Fibroblast of lung (primary cell): Measurements from ENCODE around the gene CADM3. TPM values are rescaled to one million over a fixed set of nuclear protein-coding genes. Genes with fewer than 3 reads are reported as not detected.

Experiments used
- DNase-seq, 2 donors: peaks; one replicate each; pipeline versions ENCODE4 v3.0.0 to v3.0.0-alpha.2; 2010; ENCODE audit warnings: low read depth in 2 of 2
- H2AFZ ChIP-seq: 2 replicates; pipeline ENCODE4 v1.5.1; 2012; ENCODE audit warnings: low read length, control low read depth, inconsistent platforms
- H3K27ac ChIP-seq: 2 replicates; pipeline ENCODE4 v1.5.1; 2011; ENCODE audit warnings: low read length, control low read depth; ENCODE audit not compliant: insufficient read depth
- H3K27me3 ChIP-seq: 2 replicates; pipeline ENCODE4 v1.5.1; 2011; ENCODE audit warnings: mild to moderate bottlenecking, low read length; ENCODE audit not compliant: control insufficient read depth, insufficient read depth
- H3K36me3 ChIP-seq: 2 replicates; pipeline ENCODE4 v1.5.1; 2011; ENCODE audit warnings: low read length; ENCODE audit not compliant: control insufficient read depth, insufficient read depth
- H3K4me1 ChIP-seq: 2 replicates; pipeline ENCODE4 v1.5.1; 2011; ENCODE audit warnings: low read length; ENCODE audit not compliant: control insufficient read depth, insufficient read depth; ENCODE audit errors: extremely low read depth
- H3K4me2 ChIP-seq: 2 replicates; pipeline ENCODE4 v1.5.1; 2011; ENCODE audit warnings: low read length, control low read depth; ENCODE audit not compliant: insufficient read depth; ENCODE audit errors: extremely low read depth
- H3K4me3 ChIP-seq, 4 experiments: fragments of 200-600 bp in 1 of 4; sonication (generic) in 1 of 4; replicated peaks in 1 of 4; 2 replicates each; pipeline ENCODE4 v1.5.1; 2011 to 2016; ENCODE audit warnings: low read length in 4 of 4, low read depth in 3 of 4, mild to moderate bottlenecking in 3 of 4, control low read depth in 2 of 4, inconsistent platforms in 1 of 4, mixed read lengths in 1 of 4; ENCODE audit not compliant: insufficient read depth in 1 of 4; ENCODE audit errors: control extremely low read depth in 1 of 4
- H3K79me2 ChIP-seq: 2 replicates; pipeline ENCODE4 v1.5.1; 2012; ENCODE audit warnings: mild to moderate bottlenecking, low read length, inconsistent platforms; ENCODE audit not compliant: control insufficient read depth, insufficient read depth
- H3K9ac ChIP-seq: 2 replicates; pipeline ENCODE4 v1.5.1; 2011; ENCODE audit warnings: mild to moderate bottlenecking, low read length, control low read depth; ENCODE audit not compliant: insufficient read depth
- H3K9me3 ChIP-seq: 2 replicates; pipeline ENCODE4 v1.5.1; 2012; ENCODE audit warnings: low read depth, low read length; ENCODE audit not compliant: control insufficient read depth, insufficient read depth
- H4K20me1 ChIP-seq: 2 replicates; pipeline ENCODE4 v1.5.1; 2011; ENCODE audit warnings: low read length; ENCODE audit not compliant: control insufficient read depth, insufficient read depth; ENCODE audit errors: extremely low read depth
- EZH2 ChIP-seq: IDR thresholded peaks from 2 replicates; pipeline ENCODE4 v1.5.1; 2012; ENCODE audit warnings: low read length, control low read depth, mild to moderate bottlenecking; ENCODE audit errors: missing control alignments
- polyA plus RNA-seq, 2 donors: library from polyadenylated mRNA; depleted of rRNA in 1 of 2; stranded (reverse) in 1 of 2; unstranded in 1 of 2; fragments of >200 nt; gene quantifications; 2 replicates each; pipeline ENCODE4 v1.2.1, GENCODE V29; 2011 to 2012; ENCODE audit warnings: missing spikeins in 1 of 2
- total RNA-seq: library from RNA; depleted of rRNA; stranded (reverse); fragments of >200 nt; gene quantifications from 2 replicates; pipeline ENCODE4 v1.2.1, GENCODE V29; 2014
- TF ChIP-seq, protein P1 (sequence below), 2 donors: IDR thresholded peaks in 1 of 2; conservative IDR thresholded peaks in 1 of 2; 1 replicate in 1 of 2; 2 replicates in 1 of 2; pipeline ENCODE4 v1.5.1; 2011 to 2012; ENCODE audit warnings: low read length in 2 of 2, control low read depth in 1 of 2, inconsistent platforms in 1 of 2, low read depth in 1 of 2, mild to moderate bottlenecking in 1 of 2

The CADM3 gene
- total and polyA plus RNA-seq, 2 donors (not counting 1 experiment from before 2014, with no cell fraction given) = not detected

DNA sequence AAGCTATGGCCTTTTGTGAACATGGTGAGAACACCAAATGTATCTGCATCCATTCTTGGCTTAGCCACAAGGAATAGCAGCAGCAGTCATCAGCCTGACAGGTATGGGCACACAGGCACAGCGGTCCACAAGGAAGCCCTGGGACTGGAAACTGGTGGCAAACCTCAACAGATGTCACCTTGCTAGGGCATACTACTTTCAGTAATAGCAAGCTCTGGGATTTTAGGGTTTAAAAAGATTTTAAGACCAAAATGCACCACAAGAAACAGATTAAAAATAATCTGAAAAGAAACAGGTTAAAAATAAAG is 9.7 kb upstream of the CADM3 start:
- TF ChIP-seq EZH2 = no peak
- TF ChIP-seq, protein P1, sequence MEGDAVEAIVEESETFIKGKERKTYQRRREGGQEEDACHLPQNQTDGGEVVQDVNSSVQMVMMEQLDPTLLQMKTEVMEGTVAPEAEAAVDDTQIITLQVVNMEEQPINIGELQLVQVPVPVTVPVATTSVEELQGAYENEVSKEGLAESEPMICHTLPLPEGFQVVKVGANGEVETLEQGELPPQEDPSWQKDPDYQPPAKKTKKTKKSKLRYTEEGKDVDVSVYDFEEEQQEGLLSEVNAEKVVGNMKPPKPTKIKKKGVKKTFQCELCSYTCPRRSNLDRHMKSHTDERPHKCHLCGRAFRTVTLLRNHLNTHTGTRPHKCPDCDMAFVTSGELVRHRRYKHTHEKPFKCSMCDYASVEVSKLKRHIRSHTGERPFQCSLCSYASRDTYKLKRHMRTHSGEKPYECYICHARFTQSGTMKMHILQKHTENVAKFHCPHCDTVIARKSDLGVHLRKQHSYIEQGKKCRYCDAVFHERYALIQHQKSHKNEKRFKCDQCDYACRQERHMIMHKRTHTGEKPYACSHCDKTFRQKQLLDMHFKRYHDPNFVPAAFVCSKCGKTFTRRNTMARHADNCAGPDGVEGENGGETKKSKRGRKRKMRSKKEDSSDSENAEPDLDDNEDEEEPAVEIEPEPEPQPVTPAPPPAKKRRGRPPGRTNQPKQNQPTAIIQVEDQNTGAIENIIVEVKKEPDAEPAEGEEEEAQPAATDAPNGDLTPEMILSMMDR (conservative IDR thresholded peaks at IDR 0.05 in 1 of 2, IDR thresholded peaks at IDR 0.05 in 1 of 2; ENCODE audit: low read depth in 1 of 2, low read length in 2 of 2) = no peak
- H3K9me3 ChIP-seq = no peaks in the 10 kb centered on the region
- no peak overlapping the region for H2AFZ ChIP-seq
- H3K27me3 ChIP-seq = no peaks in the 10 kb centered on the region
- peak overlapping the region; percentile 35 for H3K4me2 ChIP-seq
- no peaks in the 10 kb centered on the region for H3K36me3 ChIP-seq
- no peaks in the 10 kb centered on the region for H3K79me2 ChIP-seq
- peaks cover 5% of the 10 kb centered on the region for H3K4me1 ChIP-seq
- H3K4me3 ChIP-seq = no peak overlapping the region
- no peaks in the 10 kb centered on the region for H4K20me1 ChIP-seq
- no peak overlapping the region for H3K27ac ChIP-seq
- no peak overlapping the region for H3K9ac ChIP-seq
- DNase-seq = no peak

DNA sequence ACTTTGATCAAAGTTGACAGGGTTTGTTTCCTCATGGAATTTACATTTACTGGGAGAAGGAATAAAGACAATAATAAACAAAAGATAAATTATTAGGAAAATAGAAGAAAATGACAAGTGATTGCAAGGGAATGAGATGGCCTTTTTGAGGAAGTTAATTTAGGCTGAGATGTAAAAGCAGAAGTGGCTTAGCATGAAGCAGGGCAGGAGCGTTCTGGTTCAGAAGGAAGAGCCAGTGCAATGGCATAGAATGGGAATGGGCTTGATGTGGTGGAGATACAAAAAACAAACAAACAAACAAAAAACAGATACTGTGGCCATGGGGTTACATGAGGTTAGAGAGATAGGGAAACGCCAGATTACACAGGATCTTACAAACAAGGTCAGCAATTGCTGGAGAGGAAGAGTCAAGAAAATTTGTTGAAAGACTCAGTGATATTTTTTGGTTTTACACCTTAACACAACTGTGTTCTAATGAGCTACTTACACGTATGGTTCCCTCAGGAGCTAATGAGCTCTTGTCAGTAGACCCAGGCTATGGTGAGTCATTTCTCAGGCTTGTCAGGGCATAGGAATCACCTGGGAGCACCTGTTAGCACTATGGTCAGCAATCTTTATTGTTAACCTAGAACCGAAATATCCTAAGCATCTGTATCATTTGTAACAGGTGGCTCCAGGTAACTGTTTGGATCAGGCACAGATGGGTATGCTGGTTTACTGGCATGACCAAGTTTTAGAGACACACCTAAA is 8.7 kb upstream of the CADM3 start:
- DNase-seq = no peak
- no peaks in the 10 kb centered on the region for H3K79me2 ChIP-seq
- H3K4me1 ChIP-seq = peaks cover 5% of the 10 kb centered on the region
- no peaks in the 10 kb centered on the region for H3K27me3 ChIP-seq
- H3K9ac ChIP-seq = no peak overlapping the region
- no peaks in the 10 kb centered on the region for H3K9me3 ChIP-seq
- TF ChIP-seq, protein P1 (conservative IDR thresholded peaks at IDR 0.05 in 1 of 2, IDR thresholded peaks at IDR 0.05 in 1 of 2; ENCODE audit: low read depth in 1 of 2, low read length in 2 of 2) = no peak
- no peak for TF ChIP-seq EZH2
- H3K4me2 ChIP-seq = no peak overlapping the region
- no peak overlapping the region for H3K27ac ChIP-seq
- H3K4me3 ChIP-seq = no peak overlapping the region
- no peak overlapping the region for H2AFZ ChIP-seq
- H4K20me1 ChIP-seq = no peaks in the 10 kb centered on the region
- H3K36me3 ChIP-seq = no peaks in the 10 kb centered on the region

DNA sequence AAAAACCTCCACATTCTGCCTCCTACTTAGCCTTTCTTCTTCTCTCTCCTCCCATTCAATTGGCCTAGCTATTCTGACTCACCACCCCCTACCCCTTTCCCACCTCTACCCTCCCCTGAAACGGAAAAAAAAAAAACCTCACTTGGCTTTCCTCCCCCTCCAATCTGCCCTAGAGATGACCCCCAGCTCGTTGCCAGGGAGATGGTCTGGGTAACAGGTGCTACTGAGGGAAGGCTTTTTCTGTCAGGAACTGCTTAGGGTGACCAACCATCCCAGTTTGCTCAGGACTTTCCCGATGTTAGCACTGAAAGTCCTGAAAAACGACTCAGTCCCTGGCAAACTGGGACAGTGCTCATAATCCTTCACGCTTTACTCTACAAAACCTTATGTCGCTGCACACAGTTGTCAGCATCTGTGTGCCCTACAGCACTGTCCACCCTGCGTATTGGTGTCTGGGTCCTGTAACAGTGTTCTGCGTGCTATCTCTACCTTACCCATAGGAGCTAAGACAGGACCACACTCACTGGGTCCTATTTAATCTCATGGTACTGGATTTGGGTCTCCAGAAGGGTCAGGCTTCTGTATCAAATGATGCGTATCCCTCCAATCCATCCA is 7.7 kb upstream of the CADM3 start:
- no peak overlapping the region for H3K9ac ChIP-seq
- H3K27ac ChIP-seq = no peak overlapping the region
- no peaks in the 10 kb centered on the region for H3K79me2 ChIP-seq
- H3K4me1 ChIP-seq = peaks cover 5% of the 10 kb centered on the region
- no peak overlapping the region for H2AFZ ChIP-seq
- no peak overlapping the region for H3K4me3 ChIP-seq
- H3K27me3 ChIP-seq = no peaks in the 10 kb centered on the region
- H4K20me1 ChIP-seq = no peaks in the 10 kb centered on the region
- TF ChIP-seq, protein P1 (conservative IDR thresholded peaks at IDR 0.05 in 1 of 2, IDR thresholded peaks at IDR 0.05 in 1 of 2; ENCODE audit: low read depth in 1 of 2, low read length in 2 of 2) = no peak
- TF ChIP-seq EZH2 = no peak
- H3K36me3 ChIP-seq = no peaks in the 10 kb centered on the region
- no peak overlapping the region for H3K4me2 ChIP-seq
- DNase-seq = no peak
- H3K9me3 ChIP-seq = no peaks in the 10 kb centered on the region
